Measurements from ENCODE around the gene EIF1B. TPM values are rescaled to one million over a fixed set of nuclear protein-coding genes. Genes with fewer than 3 reads are reported as not detected.

Gene EIF1B
- total RNA-seq, 1 experiment from 2014 or later: 34.4 TPM

DNA sequence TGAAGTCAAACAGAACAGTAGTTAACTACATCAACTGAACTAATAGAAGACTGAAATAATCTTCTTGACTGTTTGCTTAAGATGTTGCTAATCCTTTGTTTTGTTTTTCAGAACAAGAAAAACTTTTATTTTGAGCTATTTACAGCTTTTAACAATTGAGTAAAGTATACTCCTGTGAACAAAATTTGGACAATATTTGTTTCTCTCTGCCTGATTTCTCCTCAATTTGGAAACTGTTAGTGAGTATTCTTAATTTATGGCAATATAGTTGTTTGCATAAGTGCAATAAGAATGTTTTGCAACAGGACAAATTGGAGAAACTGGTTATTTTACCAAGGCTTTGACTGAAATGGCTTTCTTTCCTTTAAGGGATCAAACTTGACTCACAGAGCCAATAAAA, 41.0 kb downstream of the EIF1B start:
- Histone ChIP-seq H3K4me3 (ENCODE audit: low read depth, low read length, poor library complexity, severe bottlenecking) (no peak overlapping the region), H3K27ac (ENCODE audit: low read depth, low read length, poor library complexity, severe bottlenecking) (no peak overlapping the region), H3K36me3 (ENCODE audit: insufficient read depth, low read length, poor library complexity, severe bottlenecking) (no peaks in the 10 kb centered on the region), H3K4me1 (ENCODE audit: insufficient read depth, low read length, poor library complexity, severe bottlenecking) (no peaks in the 10 kb centered on the region), H3K9me3 (ENCODE audit: low read depth, low read length, poor library complexity, severe bottlenecking) (no peaks in the 10 kb centered on the region), H3K27me3 (replicated peaks; ENCODE audit: insufficient read depth, low read depth, low read length, poor library complexity) (no peaks in the 10 kb centered on the region)
- ChIA-PET CTCF (no interaction called here), POLR2A (ENCODE audit: low non-redundant PET) (no interaction called here)
- intact Hi-C loops (cut with micrococcal nuclease; ENCODE audit: unreplicated experiment): no loop called here
- TF ChIP-seq, protein P1, sequence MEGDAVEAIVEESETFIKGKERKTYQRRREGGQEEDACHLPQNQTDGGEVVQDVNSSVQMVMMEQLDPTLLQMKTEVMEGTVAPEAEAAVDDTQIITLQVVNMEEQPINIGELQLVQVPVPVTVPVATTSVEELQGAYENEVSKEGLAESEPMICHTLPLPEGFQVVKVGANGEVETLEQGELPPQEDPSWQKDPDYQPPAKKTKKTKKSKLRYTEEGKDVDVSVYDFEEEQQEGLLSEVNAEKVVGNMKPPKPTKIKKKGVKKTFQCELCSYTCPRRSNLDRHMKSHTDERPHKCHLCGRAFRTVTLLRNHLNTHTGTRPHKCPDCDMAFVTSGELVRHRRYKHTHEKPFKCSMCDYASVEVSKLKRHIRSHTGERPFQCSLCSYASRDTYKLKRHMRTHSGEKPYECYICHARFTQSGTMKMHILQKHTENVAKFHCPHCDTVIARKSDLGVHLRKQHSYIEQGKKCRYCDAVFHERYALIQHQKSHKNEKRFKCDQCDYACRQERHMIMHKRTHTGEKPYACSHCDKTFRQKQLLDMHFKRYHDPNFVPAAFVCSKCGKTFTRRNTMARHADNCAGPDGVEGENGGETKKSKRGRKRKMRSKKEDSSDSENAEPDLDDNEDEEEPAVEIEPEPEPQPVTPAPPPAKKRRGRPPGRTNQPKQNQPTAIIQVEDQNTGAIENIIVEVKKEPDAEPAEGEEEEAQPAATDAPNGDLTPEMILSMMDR (conservative IDR thresholded peaks at IDR 0.05; ENCODE audit: low read depth, low read length): no peak
- no peak for TF ChIP-seq EZH2 (IDR thresholded peaks at IDR 0.05; ENCODE audit: borderline replicate concordance, low read depth, low read length, poor library complexity, severe bottlenecking)
- BruUV-seq (replicated peaks): no TSS peak
- DNase-seq (ENCODE audit: low spot score): no peak

DNA sequence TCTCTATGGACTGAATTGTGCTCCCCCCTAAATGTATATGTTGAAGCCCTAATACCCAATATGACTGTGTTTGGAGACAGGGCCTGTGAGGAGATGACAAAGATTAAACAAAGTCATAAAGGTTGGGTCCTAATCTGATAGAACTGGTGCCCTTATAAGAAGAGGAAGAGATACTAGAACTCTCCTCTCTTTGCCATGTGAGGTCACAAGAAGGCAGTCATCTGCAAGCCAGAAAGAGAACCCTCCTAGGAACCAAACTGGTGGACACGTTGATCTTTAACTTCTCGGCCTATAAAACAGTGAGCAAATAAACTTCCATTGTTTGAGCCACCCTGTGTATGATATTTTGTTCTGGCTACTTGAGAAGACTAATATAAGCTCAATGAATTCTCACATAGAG, 45.9 kb downstream of the EIF1B start:
- ChIA-PET POLR2A (ENCODE audit: low non-redundant PET) (no interaction called here), CTCF (no interaction called here)
- no peak overlapping the region for H3K27ac ChIP-seq (ENCODE audit: low read depth, low read length, poor library complexity, severe bottlenecking)
- intact Hi-C loops (cut with micrococcal nuclease; ENCODE audit: unreplicated experiment): no loop called here
- H3K36me3 ChIP-seq (ENCODE audit: insufficient read depth, low read length, poor library complexity, severe bottlenecking): no peaks in the 10 kb centered on the region
- TF ChIP-seq, protein P1 (conservative IDR thresholded peaks at IDR 0.05; ENCODE audit: low read depth, low read length): no peak
- no peak for TF ChIP-seq EZH2 (IDR thresholded peaks at IDR 0.05; ENCODE audit: borderline replicate concordance, low read depth, low read length, poor library complexity, severe bottlenecking)
- no peak for DNase-seq (ENCODE audit: low spot score)
- H3K4me3 ChIP-seq (ENCODE audit: low read depth, low read length, poor library complexity, severe bottlenecking): no peak overlapping the region
- H3K27me3 ChIP-seq (replicated peaks; ENCODE audit: insufficient read depth, low read depth, low read length, poor library complexity): no peaks in the 10 kb centered on the region
- no peaks in the 10 kb centered on the region for H3K9me3 ChIP-seq (ENCODE audit: low read depth, low read length, poor library complexity, severe bottlenecking)
- no TSS peak for BruUV-seq (replicated peaks)
- no peaks in the 10 kb centered on the region for H3K4me1 ChIP-seq (ENCODE audit: insufficient read depth, low read length, poor library complexity, severe bottlenecking)

DNA sequence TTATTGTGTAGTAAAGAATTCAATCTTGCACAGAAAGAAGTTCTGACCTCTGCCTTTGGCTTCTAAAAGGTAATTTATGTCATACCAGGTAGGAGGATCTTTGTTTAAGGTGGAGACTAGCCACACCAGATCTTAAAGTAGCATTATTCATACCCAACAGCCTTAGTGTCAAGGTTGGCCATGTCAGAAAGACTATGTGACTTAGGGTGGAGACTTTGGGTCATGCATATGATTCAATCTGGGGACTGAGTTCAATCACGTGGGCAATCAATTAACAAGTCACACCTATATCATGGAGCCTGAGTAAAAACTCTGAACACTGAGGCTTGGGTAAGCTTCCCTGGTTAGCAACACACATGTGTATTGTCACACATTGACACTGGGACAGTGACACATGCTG, 48.9 kb downstream of the EIF1B start:
- Histone ChIP-seq H3K36me3 (ENCODE audit: insufficient read depth, low read length, poor library complexity, severe bottlenecking) (no peaks in the 10 kb centered on the region), H3K4me3 (ENCODE audit: low read depth, low read length, poor library complexity, severe bottlenecking) (no peak overlapping the region), H3K4me1 (ENCODE audit: insufficient read depth, low read length, poor library complexity, severe bottlenecking) (no peaks in the 10 kb centered on the region), H3K27ac (ENCODE audit: low read depth, low read length, poor library complexity, severe bottlenecking) (no peak overlapping the region), H3K9me3 (ENCODE audit: low read depth, low read length, poor library complexity, severe bottlenecking) (no peaks in the 10 kb centered on the region), H3K27me3 (replicated peaks; ENCODE audit: insufficient read depth, low read depth, low read length, poor library complexity) (no peaks in the 10 kb centered on the region)
- DNase-seq (ENCODE audit: low spot score): no peak
- ChIA-PET POLR2A (ENCODE audit: low non-redundant PET) (no interaction called here), CTCF (no interaction called here)
- BruUV-seq (replicated peaks): no TSS peak
- no peak for TF ChIP-seq EZH2 (IDR thresholded peaks at IDR 0.05; ENCODE audit: borderline replicate concordance, low read depth, low read length, poor library complexity, severe bottlenecking)
- TF ChIP-seq, protein P1 (conservative IDR thresholded peaks at IDR 0.05; ENCODE audit: low read depth, low read length): no peak
- intact Hi-C loops (cut with micrococcal nuclease; ENCODE audit: unreplicated experiment): no loop called here

Other genes starting within 250 kb of the EIF1B start
- 0.54 and 1.3 TPM in 2 replicates for gene ENTPD3, start 77.5 kb downstream of the EIF1B start, total RNA-seq (2021)
- 980 and 1,046 TPM in 2 replicates for gene RPL14, start 147.6 kb downstream of the EIF1B start, total RNA-seq (2021)
- gene ZNF619, start 167.4 kb downstream of the EIF1B start, total RNA-seq (2021): 3.3 and 4.3 TPM in 2 replicates
- gene ZNF620, start 196.3 kb downstream of the EIF1B start, total RNA-seq (2021): 6.0 and 7.9 TPM in 2 replicates
- gene ZNF621, start 215.3 kb downstream of the EIF1B start, total RNA-seq (2021): 9.9 and 11.6 TPM in 2 replicates

Measured in A673 (cell line).